Measurements from ENCODE around the gene MIB1.

The MIB1 gene

GRCh38 chr18:21911551-21911950, 171.0 kb downstream of the MIB1 start:
- H3K9me3 ChIP-seq: no peaks in the 10 kb centered on the region
- no peaks in the 10 kb centered on the region for H3K4me1 ChIP-seq
- H3K27ac ChIP-seq: no peak overlapping the region
- DNase-seq: no peak
- TF ChIP-seq CTCF (IDR thresholded peaks at IDR 0.05): no peak
- H3K4me3 ChIP-seq: no peak overlapping the region
- no peaks in the 10 kb centered on the region for H3K36me3 ChIP-seq
- intact Hi-C loops (cut with DNase I; ENCODE audit: low total_unique reads): no loop called here
- H3K27me3 ChIP-seq: no peaks in the 10 kb centered on the region

GRCh38 chr18:21912339-21913239, 172.0 kb downstream of the MIB1 start:
- DNase-seq: no peak
- no peak overlapping the region for H3K4me3 ChIP-seq
- no peaks in the 10 kb centered on the region for H3K27me3 ChIP-seq
- no peaks in the 10 kb centered on the region for H3K36me3 ChIP-seq
- H3K4me1 ChIP-seq: no peaks in the 10 kb centered on the region
- H3K9me3 ChIP-seq: peaks cover 0 to 5% (median 0%) of the 10 kb centered on the region in 3 donors
- no peak overlapping the region for H3K27ac ChIP-seq
- intact Hi-C loops (cut with DNase I; ENCODE audit: low total_unique reads): no loop called here
- no peak for TF ChIP-seq CTCF (IDR thresholded peaks at IDR 0.05)

GRCh38 chr18:21914739-21915319, 174.2 kb downstream of the MIB1 start:
- peak; percentile 29 to 43 for TF ChIP-seq CTCF (IDR thresholded peaks at IDR 0.05)
- H3K27ac ChIP-seq: no peak overlapping the region
- no peaks in the 10 kb centered on the region for H3K4me1 ChIP-seq
- H3K9me3 ChIP-seq: peaks cover 0 to 15% (median 4%) of the 10 kb centered on the region in 3 donors
- no peak for DNase-seq
- no peak overlapping the region for H3K4me3 ChIP-seq
- intact Hi-C loops (cut with DNase I; ENCODE audit: low total_unique reads): no loop called here
- H3K36me3 ChIP-seq: no peaks in the 10 kb centered on the region
- H3K27me3 ChIP-seq: no peaks in the 10 kb centered on the region

GRCh38 chr18:21915546-21915945, 175.0 kb downstream of the MIB1 start:
- intact Hi-C loops (cut with DNase I; ENCODE audit: low total_unique reads): no loop called here
- H3K27me3 ChIP-seq: no peaks in the 10 kb centered on the region
- TF ChIP-seq CTCF (IDR thresholded peaks at IDR 0.05): no peak
- H3K36me3 ChIP-seq: no peaks in the 10 kb centered on the region
- no peak for DNase-seq
- no peak overlapping the region for H3K4me3 ChIP-seq
- peaks cover 0 to 15% (median 4%) of the 10 kb centered on the region in 3 donors for H3K9me3 ChIP-seq
- no peaks in the 10 kb centered on the region for H3K4me1 ChIP-seq
- H3K27ac ChIP-seq: no peak overlapping the region

GRCh38 chr18:21916594-21916993, 176.0 kb downstream of the MIB1 start:
- Histone ChIP-seq H3K4me1 (no peaks in the 10 kb centered on the region), H3K9me3 (peaks cover 0 to 15% (median 4%) of the 10 kb centered on the region in 3 donors), H3K27ac (no peak overlapping the region), H3K4me3 (no peak overlapping the region), H3K36me3 (no peaks in the 10 kb centered on the region), H3K27me3 (no peaks in the 10 kb centered on the region)
- no peak for TF ChIP-seq CTCF (IDR thresholded peaks at IDR 0.05)
- intact Hi-C loops (cut with DNase I; ENCODE audit: low total_unique reads): no loop called here
- no peak for DNase-seq
